Measurements from ENCODE around the gene KCNJ15. TPM values are rescaled to one million over a fixed set of nuclear protein-coding genes. Genes with fewer than 3 reads are reported as not detected.
A peak's percentile ranks its signal among the peaks of the same experiment; 100 is the strongest.

KCNJ15 gene
- total RNA-seq, 4 donors from 2014 or later = 8.1 to 17.8 (median 15.8) TPM

- Histone ChIP-seq H3K4me3 (no peak overlapping the region), H3K4me1 (peaks cover 9 to 24% (median 14%) of the 10 kb centered on the region in 3 donors), H3K27ac (no peak overlapping the region), H3K27me3 (peaks cover 0 to 13% (median 0%) of the 10 kb centered on the region in 4 donors), H3K36me3 (no peaks in the 10 kb centered on the region), H3K9me3 (no peaks in the 10 kb centered on the region)
- intact Hi-C loops (cut with DNase I) = loop anchor here (5.0 to 10.0 kb wide), 2 partner anchors 194 to 641 kb away; no protein-coding TSS in a partner anchor
- no peak for DNase-seq
- 7 to 14% methylated on average over 11 to 12 of the region's 20 CpGs for WGBS, 2 donors
- TF ChIP-seq CTCF (IDR thresholded peaks at IDR 0.05) = peak; percentile 81 to 98 (median 94)
- no peak for TF ChIP-seq POLR2A (IDR thresholded peaks at IDR 0.05)
These were observed 99.4 kb downstream of the KCNJ15 start for GRCh38 chr21:38355992-38356781.

Other genes with a start within 250 kb of the KCNJ15 start
- gene ERG, start 241.5 kb downstream of the KCNJ15 start, total RNA-seq = 10 to 100 TPM in 1 of 4 donors, 1 to 10 TPM in 3; 2.5 to 10.9 (median 8.4) TPM

All from esophagus squamous epithelium (tissue), 5 donors.